Stimulated activated CD4-positive, alpha-beta T cell treated with anti-CD3 and anti-CD28 coated beads, Interleukin-4, amount 100 ng/mL, for 24 hours (primary cell): ENCODE results near the gene ZP3.
"Not testable (repeated sequence)": the region's sequence is repeated elsewhere in the genome, so short reads cannot be mapped to it uniquely, and the experiment has no call there.

Source experiments
- DNase-seq: peaks from one replicate; pipeline ENCODE4 v3.0.0-alpha.2; 2020

Gene ZP3

GRCh38 chr7:76443846-76444245 is 19.1 kb downstream of the ZP3 start:
- DNase-seq: not testable (repeated sequence)

GRCh38 chr7:76445577-76446008 is 20.8 kb downstream of the ZP3 start:
- DNase-seq: not testable (repeated sequence)

DNA sequence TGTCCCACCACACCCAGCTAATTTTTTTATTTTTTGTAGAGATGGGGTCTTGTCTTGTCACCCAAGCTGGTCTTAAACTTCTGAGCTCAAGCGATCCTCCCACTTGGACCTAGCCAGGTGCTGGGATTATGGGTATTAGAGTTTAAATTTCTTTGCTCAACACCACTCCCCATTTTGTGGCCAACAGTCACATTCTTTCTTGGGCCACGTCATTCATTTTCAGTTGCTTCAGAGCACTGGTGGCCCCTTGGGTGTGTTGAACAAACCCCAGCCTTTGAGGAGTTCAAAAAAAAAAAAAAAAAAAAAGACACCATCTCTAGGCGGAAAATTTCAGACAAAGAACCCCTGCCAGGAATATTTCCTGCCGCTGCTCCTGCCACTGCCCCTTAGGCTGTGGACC is 32.3 kb downstream of the ZP3 start:
- DNase-seq: not testable (repeated sequence)

- not testable (repeated sequence) for DNase-seq
These were observed 33.8 kb downstream of the ZP3 start for GRCh38 chr7:76458504-76458903.

GRCh38 chr7:76460767-76461166 is 36.0 kb downstream of the ZP3 start:
- DNase-seq: not testable (repeated sequence)

DNA sequence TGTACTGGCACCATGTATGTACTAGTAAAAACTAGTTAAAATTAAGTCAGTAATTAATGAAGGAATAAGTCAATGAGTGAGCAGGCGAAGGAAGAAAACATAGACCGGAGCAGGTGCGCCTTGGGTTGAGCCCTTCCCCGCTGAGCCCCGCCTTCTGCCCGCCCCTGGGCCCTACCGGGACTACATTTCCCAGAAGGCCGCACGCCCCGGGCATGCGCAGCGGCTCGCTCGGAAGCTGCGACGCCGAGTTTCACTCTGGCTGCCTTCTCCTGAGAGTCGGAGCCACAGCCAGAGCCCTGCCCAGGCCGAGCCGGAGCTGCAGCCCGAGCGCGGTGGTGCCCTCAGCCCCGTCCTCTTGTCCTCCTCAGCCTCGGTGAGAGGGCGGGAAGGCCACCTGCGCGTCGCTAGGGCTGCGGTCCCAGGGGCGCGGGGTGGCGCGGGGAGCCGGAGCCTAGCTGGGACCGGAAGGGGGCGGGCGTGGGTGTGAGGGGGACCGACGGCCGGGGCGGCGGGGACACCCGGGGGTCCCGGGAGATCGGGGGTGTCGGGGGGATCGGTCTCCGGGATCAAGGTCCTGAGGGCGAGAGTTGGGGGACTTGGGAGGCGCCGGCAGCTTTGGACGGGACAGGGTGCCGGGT is 36.8 kb downstream of the ZP3 start, which contains the start of gene DTX2:
TSS of gene DTX2 (plus strand) at position 246 of the 638 bp plus-strand sequence. CDS start 18,801 bp downstream, outside the sequence.
- DNase-seq: peak; percentile 45

GRCh38 chr7:76462271-76462882 is 37.6 kb downstream of the ZP3 start:
- DNase-seq: not testable (repeated sequence)

DNA sequence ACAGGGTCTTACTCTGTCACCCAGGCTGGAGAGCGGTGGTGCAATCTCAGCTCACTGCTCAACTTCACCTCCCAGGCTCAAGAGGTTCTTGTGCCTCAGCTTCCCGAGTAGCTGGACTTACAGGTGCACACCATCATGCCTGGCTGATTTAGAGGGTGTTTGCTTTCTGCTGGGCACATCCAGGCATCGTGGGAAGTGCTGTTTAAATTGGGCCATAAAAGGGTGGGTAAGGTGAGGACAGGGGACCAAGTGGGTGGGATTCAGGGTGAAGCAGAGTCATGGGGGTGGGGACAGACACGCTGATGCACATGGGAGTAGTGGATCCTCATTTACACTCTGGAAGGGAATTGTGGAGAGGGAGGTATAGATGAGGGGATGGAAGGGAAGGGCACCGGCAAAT is 40.2 kb downstream of the ZP3 start:
- DNase-seq: not testable (repeated sequence)

DNA sequence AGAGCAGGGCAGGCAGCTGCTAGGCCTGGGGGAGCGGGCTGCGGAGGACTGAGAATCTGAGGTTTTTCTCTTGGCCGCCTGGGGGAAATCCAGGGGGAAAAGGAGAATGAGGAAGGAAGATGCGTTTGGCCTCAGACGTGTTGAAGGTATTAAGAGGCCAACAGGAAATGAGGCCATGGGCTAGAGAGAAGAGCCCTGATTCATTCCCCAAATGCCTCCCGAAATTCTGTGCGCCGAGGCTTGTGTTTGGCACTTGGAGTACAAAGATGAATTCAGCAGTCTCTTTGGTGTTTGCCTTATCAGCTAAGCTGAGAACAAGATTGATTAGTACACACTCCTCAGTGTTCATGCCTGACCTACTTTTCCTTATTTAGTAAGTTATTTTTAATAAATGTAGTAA is 41.2 kb downstream of the ZP3 start:
- not testable (repeated sequence) for DNase-seq

DNA sequence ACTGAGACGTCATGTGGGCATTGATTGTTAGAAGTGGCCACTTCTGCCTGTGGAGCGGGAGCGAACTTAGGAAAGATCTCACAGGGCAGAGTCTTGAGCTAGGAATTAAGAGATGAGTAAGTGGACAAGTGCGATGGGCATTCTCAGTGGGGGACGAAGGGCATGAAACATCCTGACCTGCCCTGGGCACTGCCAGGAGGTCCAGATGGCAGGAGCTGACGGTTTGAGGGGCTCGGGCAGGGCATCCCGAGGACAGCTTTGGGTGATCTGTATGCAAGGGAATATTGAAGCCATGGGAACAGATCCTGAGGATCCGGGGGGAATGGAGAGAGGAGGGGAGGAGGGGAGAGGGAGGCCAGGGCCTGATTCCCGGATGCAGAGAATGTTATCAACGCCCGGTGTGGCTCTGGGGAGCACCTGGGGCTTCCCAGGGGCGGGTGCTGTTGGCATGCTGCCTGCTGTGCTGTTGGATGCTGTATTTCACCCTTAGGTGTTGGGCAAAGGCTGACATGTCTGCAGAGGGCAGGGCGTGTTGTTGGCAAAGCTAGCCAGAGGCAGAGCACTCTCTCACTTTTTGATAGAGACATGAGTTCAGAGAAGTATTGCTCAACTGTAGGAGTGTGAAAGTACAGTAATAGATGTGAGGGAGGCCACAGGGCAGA is 43.1 kb downstream of the ZP3 start:
- not testable (repeated sequence) for DNase-seq

DNA sequence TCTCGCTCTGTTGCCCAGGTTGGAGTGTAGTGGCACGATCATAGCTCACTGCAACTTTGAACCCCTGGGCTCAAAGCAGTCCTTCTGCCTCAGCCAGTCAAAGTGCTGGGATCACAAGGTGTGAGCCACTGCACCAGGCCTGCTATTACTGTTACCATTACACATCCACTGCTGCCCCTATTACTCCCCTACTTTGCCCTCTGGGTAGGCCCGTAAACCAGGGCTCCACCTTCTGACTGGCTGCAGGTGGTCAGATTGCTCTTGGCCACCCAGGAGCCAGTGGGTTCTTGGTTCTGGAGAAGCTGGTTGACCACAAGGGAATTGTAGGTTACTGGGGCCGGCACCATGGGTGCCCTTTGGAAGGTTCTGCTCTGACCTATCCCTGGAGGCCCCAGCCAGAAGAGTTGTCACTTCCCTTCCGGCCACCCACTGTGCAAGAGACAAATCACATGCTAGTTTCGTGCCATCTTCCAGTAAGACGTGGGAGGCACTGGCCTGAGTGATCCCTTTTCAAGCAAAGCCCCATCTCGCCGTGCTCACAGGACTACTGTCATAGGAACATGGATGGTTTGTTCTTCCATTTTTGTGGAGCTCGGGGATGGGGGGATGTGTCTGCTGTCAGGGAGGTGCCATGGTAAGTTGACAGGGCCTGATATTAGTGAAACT is 46.9 kb downstream of the ZP3 start:
- DNase-seq: not testable (repeated sequence)

DNA sequence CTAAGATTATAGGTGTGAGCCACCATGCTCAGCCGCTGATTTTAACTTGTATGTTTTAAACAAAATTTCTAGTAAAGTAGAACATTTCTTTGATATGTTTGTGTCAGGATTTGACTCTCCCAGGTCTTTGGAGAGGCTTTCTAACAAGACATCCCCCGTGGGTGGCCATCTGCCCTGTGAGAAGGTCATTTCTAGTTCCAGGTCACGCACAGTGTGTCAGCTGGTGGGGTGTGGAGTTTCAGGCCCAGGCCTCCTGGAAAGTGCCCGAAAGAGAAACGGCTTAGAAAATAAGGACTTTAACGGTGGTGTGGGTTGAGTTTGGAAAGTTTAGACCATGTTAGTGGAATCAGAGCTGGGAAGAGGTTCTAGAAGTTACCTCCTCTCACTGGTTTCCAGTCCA is 48.3 kb downstream of the ZP3 start:
- not testable (repeated sequence) for DNase-seq

DNA sequence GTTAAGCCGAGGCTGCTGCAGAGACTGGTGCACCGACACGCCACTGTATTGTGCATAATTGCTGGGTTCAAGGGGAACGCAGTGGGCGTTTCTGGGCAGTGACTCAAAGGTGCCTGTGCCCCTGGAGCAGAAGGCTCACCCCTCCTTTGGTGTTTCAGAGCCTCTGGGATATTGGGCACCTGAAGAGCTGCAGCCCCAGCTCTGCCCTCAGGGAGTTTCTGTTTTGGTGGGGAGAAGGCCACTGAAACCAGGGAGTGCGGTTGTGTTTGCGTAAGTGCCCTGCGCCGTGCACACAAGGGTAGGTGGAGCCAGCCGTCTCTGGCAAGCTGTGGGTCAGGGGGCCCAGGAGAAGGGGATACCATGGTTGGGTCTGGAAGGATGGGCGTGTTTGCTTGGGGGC is 51.5 kb downstream of the ZP3 start:
- DNase-seq: not testable (repeated sequence)

- not testable (repeated sequence) for DNase-seq
These were observed 52.2 kb downstream of the ZP3 start for GRCh38 chr7:76476742-76477474.

- DNase-seq: not testable (repeated sequence)
These were observed 54.9 kb downstream of the ZP3 start for GRCh38 chr7:76479628-76480027.

GRCh38 chr7:76480403-76481253 is 55.9 kb downstream of the ZP3 start:
- not testable (repeated sequence) for DNase-seq

DNA sequence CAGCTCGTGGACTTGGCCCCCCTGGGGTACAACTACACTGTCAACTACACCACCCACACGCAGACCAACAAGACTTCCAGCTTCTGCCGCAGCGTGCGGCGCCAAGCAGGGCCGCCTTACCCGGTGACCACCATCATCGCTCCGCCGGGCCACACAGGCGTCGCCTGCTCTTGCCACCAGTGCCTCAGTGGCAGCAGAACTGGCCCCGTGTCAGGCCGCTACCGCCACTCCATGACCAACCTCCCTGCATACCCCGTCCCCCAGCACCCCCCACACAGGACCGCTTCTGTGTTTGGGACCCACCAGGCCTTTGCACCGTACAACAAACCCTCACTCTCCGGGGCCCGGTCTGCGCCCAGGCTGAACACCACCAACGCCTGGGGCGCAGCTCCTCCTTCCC is 57.9 kb downstream of the ZP3 start:
- DNase-seq: not testable (repeated sequence)

DNA sequence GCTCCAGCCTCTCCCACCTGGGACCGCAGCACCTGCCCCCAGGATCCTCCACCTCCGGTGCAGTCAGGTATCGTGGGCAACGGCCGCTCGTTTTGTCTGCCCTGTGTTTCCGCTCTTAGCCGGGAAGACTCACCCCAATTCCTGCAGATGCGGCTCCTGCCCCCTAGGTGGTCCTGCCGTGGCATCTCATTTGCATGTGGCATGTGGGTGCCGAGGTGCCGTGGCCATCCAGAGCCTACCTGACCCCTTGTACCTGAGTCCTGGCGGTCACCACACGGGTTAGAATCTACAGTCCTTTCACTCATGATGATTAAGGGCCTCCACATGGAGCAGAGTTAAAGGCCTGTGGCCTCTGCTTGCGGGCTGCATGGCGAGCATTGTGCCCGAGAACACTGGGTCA is 58.3 kb downstream of the ZP3 start:
- DNase-seq: not testable (repeated sequence)

DNA sequence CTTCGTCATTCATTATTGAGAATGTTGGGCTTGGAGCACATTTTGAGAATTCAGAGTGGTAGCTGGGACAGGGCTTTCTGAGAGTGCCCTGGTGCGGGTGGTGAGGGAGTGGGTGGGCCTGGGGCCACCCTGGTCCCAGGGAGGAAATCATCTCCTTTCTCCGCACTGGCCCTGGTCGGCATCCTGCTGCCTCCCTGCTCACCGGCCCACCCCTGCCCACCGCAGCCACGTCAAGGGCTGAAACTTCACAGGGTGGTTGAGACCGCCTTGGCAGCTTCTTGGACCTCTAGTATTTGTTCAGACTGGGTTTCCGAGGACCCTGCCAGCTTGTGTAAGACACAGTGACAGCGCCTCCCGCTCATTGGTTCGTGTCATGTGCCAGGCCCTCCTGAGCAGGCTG is 59.7 kb downstream of the ZP3 start:
- DNase-seq: not testable (repeated sequence)

DNA sequence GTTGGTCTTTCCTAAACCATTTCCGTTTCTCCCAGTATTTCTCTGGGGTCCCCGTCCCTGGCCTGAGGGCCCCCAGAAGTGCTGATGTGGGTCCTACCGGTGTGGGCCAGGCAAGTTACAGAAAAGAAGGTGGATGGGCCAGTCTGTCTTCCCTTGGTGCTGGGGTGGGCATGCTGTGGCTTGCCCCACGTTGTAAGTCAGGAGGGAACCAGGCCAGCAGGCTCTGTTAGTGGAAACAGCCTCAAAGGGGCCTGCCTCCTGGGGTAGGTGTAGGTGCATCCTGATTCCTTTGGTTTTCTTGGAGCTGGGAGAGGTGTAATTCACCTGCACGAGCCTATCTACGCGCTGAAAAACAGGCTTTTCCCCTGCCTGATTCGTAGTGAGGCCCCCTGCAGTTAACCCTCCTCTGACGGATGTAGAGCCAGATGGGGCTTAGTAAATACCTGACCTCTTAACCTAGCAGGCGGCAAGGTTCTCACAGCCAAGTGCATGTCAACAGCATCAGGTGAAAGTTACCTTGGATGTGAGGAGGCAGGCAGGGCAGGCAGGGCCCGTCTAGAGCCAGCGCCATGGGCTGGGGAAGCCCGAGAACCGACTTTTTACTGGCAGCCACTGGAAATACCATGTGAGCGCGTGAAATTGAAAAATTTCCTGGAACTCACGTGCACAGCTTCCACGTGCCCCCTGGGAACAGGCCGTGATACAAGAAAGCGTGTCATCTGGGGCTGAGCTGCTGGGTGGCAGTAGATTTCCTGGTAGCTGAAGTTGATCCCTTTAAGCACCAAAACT is 61.3 kb downstream of the ZP3 start:
- not testable (repeated sequence) for DNase-seq

DNA sequence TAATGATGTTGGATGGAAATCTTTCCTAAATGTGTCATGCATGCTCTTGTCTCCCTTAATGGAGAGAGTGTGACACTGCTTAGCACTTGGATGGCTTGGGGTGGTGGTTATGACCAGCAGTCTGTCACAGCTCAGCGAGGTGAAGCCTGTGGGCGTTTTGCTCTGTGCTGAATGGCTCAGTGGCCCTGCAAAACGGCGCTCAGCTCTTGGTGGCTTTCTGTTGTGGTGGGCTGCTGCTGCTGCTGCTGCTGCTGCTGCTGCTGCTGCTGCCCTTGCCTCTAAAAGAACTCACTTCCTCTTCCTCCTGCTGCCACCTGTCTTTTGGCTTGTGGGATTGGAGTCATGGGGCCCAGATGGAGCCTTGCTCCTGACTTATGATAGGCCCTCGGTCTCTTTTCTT is 61.9 kb downstream of the ZP3 start:
- DNase-seq: peak; percentile 44
